B cell (primary cell): ENCODE data around the gene FBN2. TPM values are rescaled to one million over a fixed set of nuclear protein-coding genes. Genes with fewer than 3 reads are reported as not detected.

ENCODE experiments used
- ATAC-seq: fragments of 200-7000 bp; cut with Tn5 transposase; one replicate; pipeline ENCODE4 v1.10.0; 2021; ENCODE audit warnings: low read depth, mild to moderate bottlenecking, moderate number of reproducible peaks, moderate library complexity
- CTCF ChIA-PET: fragments of 350-600 bp; sonication (Branson Sonifier 250); formaldehyde crosslinking; loops from one replicate; lab custom pipeline; 2021; ENCODE audit warnings: antibody characterized with exemption, inconsistent platforms; lab: Charles Lee
- POLR2A ChIA-PET: fragments of 350-600 bp; sonication (Branson Sonifier 250); formaldehyde crosslinking; loops from one replicate; lab custom pipeline; 2021; ENCODE audit warnings: antibody characterized with exemption; lab: Charles Lee
- DNase-seq: peaks from one replicate; pipeline ENCODE4 v3.0.0; 2013
- H2AFZ ChIP-seq: 2 replicates; pipeline ENCODE4 v1.6.1; 2012; ENCODE audit warnings: mild to moderate bottlenecking, low read depth, low read length; ENCODE audit not compliant: insufficient read depth, poor library complexity, severe bottlenecking
- H3K27ac ChIP-seq, 2 donors: 1 replicate in 1 of 2; 2 replicates in 1 of 2; pipeline ENCODE4 v1.5.1; 2012 to 2013; ENCODE audit warnings: low read length in 2 of 2, mild to moderate bottlenecking in 2 of 2, moderate library complexity in 1 of 2
- H3K27me3 ChIP-seq, 4 experiments: fragments of 200-600 bp in 1 of 4; sonication (generic) in 1 of 4; replicated peaks in 1 of 4; 1 replicate in 2 of 4; 2 replicates in 2 of 4; pipeline versions ENCODE4 v1.6.1 to v1.7.0; 2013 to 2016; ENCODE audit warnings: low read length in 3 of 4, mild to moderate bottlenecking in 2 of 4, mixed read lengths in 1 of 4, moderate library complexity in 1 of 4; ENCODE audit not compliant: insufficient read depth in 4 of 4, control insufficient read depth in 3 of 4; ENCODE audit errors: control extremely low read depth in 1 of 4
- H3K36me3 ChIP-seq, 2 experiments: replicated peaks in 1 of 2; 1 replicate in 1 of 2; 2 replicates in 1 of 2; pipeline versions ENCODE4 v1.6.1 to v1.7.1; 2013; ENCODE audit warnings: low read length in 1 of 2; ENCODE audit not compliant: insufficient read depth in 2 of 2, control insufficient read depth in 1 of 2; ENCODE audit errors: control extremely low read depth in 1 of 2, extremely low read depth in 1 of 2
- H3K4me1 ChIP-seq, 2 donors: fragments of 200-600 bp in 1 of 2; sonication (generic) in 1 of 2; 1 replicate in 1 of 2; 2 replicates in 1 of 2; pipeline versions ENCODE4 v1.5.1 to v1.6.1; 2013 to 2017; ENCODE audit warnings: low read length in 2 of 2; ENCODE audit not compliant: control insufficient read depth in 2 of 2, insufficient read depth in 2 of 2
- H3K4me2 ChIP-seq: replicated peaks from 2 replicates; pipeline ENCODE3; 2012; ENCODE audit warnings: mild to moderate bottlenecking, low read depth, low read length; ENCODE audit not compliant: poor library complexity, severe bottlenecking
- H3K4me3 ChIP-seq, 5 experiments: fragments of 200-600 bp in 1 of 5; sonication (generic) in 1 of 5; 1 replicate in 3 of 5; 2 replicates in 2 of 5; pipeline versions ENCODE4 v1.5.1 to v1.7.0; 2011 to 2016; ENCODE audit warnings: low read length in 4 of 5, mild to moderate bottlenecking in 4 of 5, low read depth in 2 of 5, control low read depth in 1 of 5, moderate library complexity in 1 of 5; ENCODE audit not compliant: insufficient read depth in 1 of 5; ENCODE audit errors: control extremely low read depth in 1 of 5, extremely low read depth in 1 of 5
- H3K79me2 ChIP-seq: fragments of 200-600 bp; sonication (generic); one replicate; pipeline ENCODE4 v1.6.0; 2016; ENCODE audit warnings: low read length; ENCODE audit not compliant: control insufficient read depth, insufficient read depth
- H3K9ac ChIP-seq: fragments of 200-600 bp; sonication (generic); 2 replicates; pipeline ENCODE4 v1.6.1; 2017; ENCODE audit warnings: mild to moderate bottlenecking, low read length, moderate library complexity
- H3K9me3 ChIP-seq, 3 donors: one replicate each; pipeline versions ENCODE4 v1.6.1 to v1.7.1; 2013; ENCODE audit warnings: low read length in 2 of 3; ENCODE audit not compliant: control insufficient read depth in 2 of 3, insufficient read depth in 1 of 3; ENCODE audit errors: control extremely low read depth in 1 of 3
- H4K20me1 ChIP-seq: 2 replicates; pipeline ENCODE4 v1.6.0; 2012; ENCODE audit warnings: mild to moderate bottlenecking, low read length; ENCODE audit not compliant: insufficient read depth, control insufficient read depth, poor library complexity, severe bottlenecking
- H3K27ac Mint-ChIP-seq: one replicate; pipeline ENCODE4 v1.8.0; 2021; ENCODE audit warnings: mixed read lengths
- H3K27me3 Mint-ChIP-seq: one replicate; pipeline ENCODE4 v1.8.0; 2021; ENCODE audit warnings: mixed read lengths
- H3K4me1 Mint-ChIP-seq: one replicate; pipeline ENCODE4 v1.8.0; 2021; ENCODE audit warnings: mixed read lengths
- H3K4me3 Mint-ChIP-seq: one replicate; pipeline ENCODE4 v1.8.0; 2021; ENCODE audit warnings: mixed read lengths
- H3K9me3 Mint-ChIP-seq: one replicate; pipeline ENCODE4 v1.8.0; 2022; ENCODE audit warnings: mixed read lengths; ENCODE audit not compliant: insufficient read depth
- CTCF ChIP-seq: fragments of 200-600 bp; IDR thresholded peaks from one replicate; pipeline ENCODE4 v1.8.0; 2022; ENCODE audit warnings: antibody characterized with exemption, mild to moderate bottlenecking
- EZH2 ChIP-seq: IDR thresholded peaks from 2 replicates; pipeline ENCODE4 v1.6.1; 2012; ENCODE audit warnings: borderline replicate concordance, low read depth, mild to moderate bottlenecking, moderate library complexity, low read length; ENCODE audit not compliant: insufficient read depth, poor library complexity, severe bottlenecking
- WGBS: methylation state at CpG from one replicate; pipeline ENCODE4 v1.1.5; 2013; ENCODE audit warnings: missing lambda C conversion rate; ENCODE audit not compliant: insufficient coverage; 5-methylcytosine and 5-hydroxymethylcytosine counted together
- intact Hi-C: fragments of 100-400 bp; cut with micrococcal nuclease; formaldehyde crosslinking; loops from one replicate; pipeline ENCODE4 v1.10.0; 2022
- polyA plus RNA-seq: library from polyadenylated mRNA; depleted of rRNA; stranded (reverse); fragments of >200 nt; gene quantifications from 2 replicates; pipeline ENCODE4 v1.2.3, GENCODE V29; 2012
- total RNA-seq, 2 donors: library from RNA; stranded (reverse); fragments of 120-200 nt in 1 of 2; gene quantifications; 1 replicate in 1 of 2; 2 replicates in 1 of 2; pipeline versions ENCODE4 v1.2.3 to v1.2.4, GENCODE V29; 2013 to 2022

Gene FBN2
- total and polyA plus RNA-seq, 2 donors (not counting 1 experiment from before 2014, with no cell fraction given) = 0.03 TPM; not detected in 1

GRCh38 chr5:128318691-128319090, 219.4 kb downstream of the FBN2 start:
- ATAC-seq (no peak), DNase-seq (no peak)
- Mint-ChIP-seq H3K27me3 (no peaks in the 10 kb centered on the region), H3K27ac (no peak overlapping the region), H3K4me3 (no peak overlapping the region), H3K9me3 (no peaks in the 10 kb centered on the region), H3K4me1 (no peaks in the 10 kb centered on the region)
- WGBS = no CpG with 5 or more reads among the region's 2 CpGs
- Histone ChIP-seq H4K20me1 (no peaks in the 10 kb centered on the region), H3K4me3 (no peak overlapping the region), H3K4me2 (no peak overlapping the region), H3K27me3 (no peaks in the 10 kb centered on the region), H3K36me3 (no peaks in the 10 kb centered on the region), H3K9ac (no peak overlapping the region), H3K79me2 (no peaks in the 10 kb centered on the region), H3K27ac (no peak overlapping the region), H2AFZ (no peak overlapping the region), H3K9me3 (no peaks in the 10 kb centered on the region), H3K4me1 (no peaks in the 10 kb centered on the region)
- ChIA-PET POLR2A (no interaction called here), CTCF (no interaction called here)
- TF ChIP-seq CTCF = no peak
- TF ChIP-seq EZH2 = no peak
- intact Hi-C loops = no loop called here

DNA sequence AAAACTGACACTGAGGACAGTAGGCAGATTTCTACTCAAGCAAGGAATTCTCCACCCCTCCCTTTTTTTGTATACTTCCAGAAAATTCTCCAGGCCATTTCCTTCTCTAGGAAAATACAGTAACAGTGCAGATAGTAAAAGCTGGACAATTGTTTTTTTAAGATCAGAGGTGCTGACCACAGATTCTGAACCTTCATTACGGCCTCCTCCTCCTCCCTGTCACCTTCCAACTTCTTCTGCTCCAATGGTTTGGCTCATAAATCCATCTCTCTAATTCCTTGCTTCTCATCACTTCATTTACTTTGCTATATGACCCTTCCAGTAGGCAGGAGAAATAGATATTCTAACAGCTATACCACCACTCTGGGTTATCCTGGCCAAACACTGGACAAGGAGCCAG, 220.6 kb downstream of the FBN2 start:
- POLR2A ChIA-PET = no interaction called here
- Histone ChIP-seq H3K27ac (no peak overlapping the region), H3K9me3 (no peaks in the 10 kb centered on the region), H3K4me1 (no peaks in the 10 kb centered on the region), H3K79me2 (no peaks in the 10 kb centered on the region), H2AFZ (no peak overlapping the region), H3K9ac (no peak overlapping the region), H3K4me2 (no peak overlapping the region), H3K4me3 (no peak overlapping the region), H3K27me3 (no peaks in the 10 kb centered on the region), H4K20me1 (no peaks in the 10 kb centered on the region), H3K36me3 (no peaks in the 10 kb centered on the region)
- Mint-ChIP-seq H3K4me3 (no peak overlapping the region), H3K27me3 (no peaks in the 10 kb centered on the region), H3K27ac (no peak overlapping the region), H3K4me1 (no peaks in the 10 kb centered on the region), H3K9me3 (no peaks in the 10 kb centered on the region)
- no peak for DNase-seq
- intact Hi-C loops = no loop called here
- ATAC-seq = no peak
- WGBS = 64% methylated on average over 1 of the region's 1 CpG
- no peak for TF ChIP-seq CTCF
- TF ChIP-seq EZH2 = no peak
- CTCF ChIA-PET = no interaction called here
